Activated B cell treated with CpG ODN at 0.5 μM for 24 hours (primary cell): ENCODE measurements around the gene LCN9. TPM values are rescaled to one million over a fixed set of nuclear protein-coding genes. Genes with fewer than 3 reads are reported as not detected.

Experiments
- ATAC-seq: fragments of 200-7000 bp; cut with Tn5 transposase; one replicate; pipeline ENCODE4 v1.10.0; 2021; ENCODE audit warnings: low read depth, mild to moderate bottlenecking, moderate library complexity
- CTCF ChIA-PET: fragments of 350-600 bp; sonication (Branson Sonifier 250); formaldehyde crosslinking; loops from one replicate; lab custom pipeline; 2021; ENCODE audit warnings: antibody characterized with exemption; lab: Charles Lee
- POLR2A ChIA-PET: fragments of 350-600 bp; sonication (Branson Sonifier 250); formaldehyde crosslinking; loops from one replicate; lab custom pipeline; 2021; ENCODE audit warnings: antibody characterized with exemption; lab: Charles Lee
- DNase-seq: peaks from one replicate; pipeline ENCODE4 v3.0.0; 2022
- H3K27ac Mint-ChIP-seq: one replicate; pipeline ENCODE4 v1.8.0; 2020; ENCODE audit warnings: mixed read lengths
- H3K27me3 Mint-ChIP-seq: one replicate; pipeline ENCODE4 v1.8.0; 2021; ENCODE audit warnings: mixed read lengths
- H3K36me3 Mint-ChIP-seq: one replicate; pipeline ENCODE4 v1.8.0; 2021; ENCODE audit warnings: low read depth, mixed read lengths
- H3K4me1 Mint-ChIP-seq: one replicate; pipeline ENCODE4 v1.8.0; 2021; ENCODE audit warnings: mixed read lengths
- H3K4me3 Mint-ChIP-seq: one replicate; pipeline ENCODE4 v1.8.0; 2020; ENCODE audit warnings: mild to moderate bottlenecking, mixed read lengths
- H3K9me3 Mint-ChIP-seq: one replicate; pipeline ENCODE4 v1.8.0; 2020; ENCODE audit warnings: mixed read lengths
- intact Hi-C: fragments of 100-400 bp; cut with micrococcal nuclease; formaldehyde crosslinking; loops from one replicate; pipeline ENCODE4 v1.15.1; 2024
- total RNA-seq: library from RNA; stranded (reverse); gene quantifications from 2 replicates; pipeline ENCODE4 v1.2.3, GENCODE V29; 2022
- TF ChIP-seq, protein P1 (sequence below): fragments of 200-600 bp; IDR thresholded peaks from one replicate; pipeline ENCODE4 v1.8.0; 2022; ENCODE audit warnings: antibody characterized with exemption, mild to moderate bottlenecking

The LCN9 gene
- total RNA-seq, 1 donor from 2014 or later, result not detected

GRCh38 chr9:135659252-135659651 is 3.9 kb upstream of the LCN9 start:
- H3K27me3 Mint-ChIP-seq, result no peaks in the 10 kb centered on the region
- no peak overlapping the region for H3K27ac Mint-ChIP-seq
- no peak overlapping the region for H3K4me3 Mint-ChIP-seq
- H3K36me3 Mint-ChIP-seq, result no peaks in the 10 kb centered on the region
- ChIA-PET POLR2A (no interaction called here), CTCF (no interaction called here)
- H3K4me1 Mint-ChIP-seq, result no peaks in the 10 kb centered on the region
- TF ChIP-seq, protein P1, sequence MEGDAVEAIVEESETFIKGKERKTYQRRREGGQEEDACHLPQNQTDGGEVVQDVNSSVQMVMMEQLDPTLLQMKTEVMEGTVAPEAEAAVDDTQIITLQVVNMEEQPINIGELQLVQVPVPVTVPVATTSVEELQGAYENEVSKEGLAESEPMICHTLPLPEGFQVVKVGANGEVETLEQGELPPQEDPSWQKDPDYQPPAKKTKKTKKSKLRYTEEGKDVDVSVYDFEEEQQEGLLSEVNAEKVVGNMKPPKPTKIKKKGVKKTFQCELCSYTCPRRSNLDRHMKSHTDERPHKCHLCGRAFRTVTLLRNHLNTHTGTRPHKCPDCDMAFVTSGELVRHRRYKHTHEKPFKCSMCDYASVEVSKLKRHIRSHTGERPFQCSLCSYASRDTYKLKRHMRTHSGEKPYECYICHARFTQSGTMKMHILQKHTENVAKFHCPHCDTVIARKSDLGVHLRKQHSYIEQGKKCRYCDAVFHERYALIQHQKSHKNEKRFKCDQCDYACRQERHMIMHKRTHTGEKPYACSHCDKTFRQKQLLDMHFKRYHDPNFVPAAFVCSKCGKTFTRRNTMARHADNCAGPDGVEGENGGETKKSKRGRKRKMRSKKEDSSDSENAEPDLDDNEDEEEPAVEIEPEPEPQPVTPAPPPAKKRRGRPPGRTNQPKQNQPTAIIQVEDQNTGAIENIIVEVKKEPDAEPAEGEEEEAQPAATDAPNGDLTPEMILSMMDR, result no peak
- DNase-seq (no peak), ATAC-seq (no peak)
- no peaks in the 10 kb centered on the region for H3K9me3 Mint-ChIP-seq
- intact Hi-C loops, result no loop called here

DNA sequence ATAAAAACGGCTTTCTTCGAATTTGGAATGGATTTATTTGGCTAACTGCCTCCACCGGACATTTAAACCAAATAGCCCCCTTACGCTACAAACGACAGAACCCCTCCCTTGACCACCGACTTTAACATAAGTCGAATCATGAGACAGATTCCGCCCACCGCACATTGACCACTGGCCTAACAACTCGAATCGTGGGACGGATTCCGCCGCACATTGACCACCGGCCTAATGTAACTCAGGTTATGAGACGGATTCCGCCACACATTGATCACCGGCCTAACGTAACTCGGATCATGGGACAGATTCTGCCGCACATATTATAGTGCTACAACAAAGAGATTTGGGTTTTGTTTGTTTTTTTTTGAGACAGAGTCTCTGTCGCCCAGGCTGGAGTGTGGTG is 2.7 kb upstream of the LCN9 start:
- no peaks in the 10 kb centered on the region for H3K9me3 Mint-ChIP-seq
- H3K27me3 Mint-ChIP-seq, result no peaks in the 10 kb centered on the region
- ATAC-seq, result no peak

DNA sequence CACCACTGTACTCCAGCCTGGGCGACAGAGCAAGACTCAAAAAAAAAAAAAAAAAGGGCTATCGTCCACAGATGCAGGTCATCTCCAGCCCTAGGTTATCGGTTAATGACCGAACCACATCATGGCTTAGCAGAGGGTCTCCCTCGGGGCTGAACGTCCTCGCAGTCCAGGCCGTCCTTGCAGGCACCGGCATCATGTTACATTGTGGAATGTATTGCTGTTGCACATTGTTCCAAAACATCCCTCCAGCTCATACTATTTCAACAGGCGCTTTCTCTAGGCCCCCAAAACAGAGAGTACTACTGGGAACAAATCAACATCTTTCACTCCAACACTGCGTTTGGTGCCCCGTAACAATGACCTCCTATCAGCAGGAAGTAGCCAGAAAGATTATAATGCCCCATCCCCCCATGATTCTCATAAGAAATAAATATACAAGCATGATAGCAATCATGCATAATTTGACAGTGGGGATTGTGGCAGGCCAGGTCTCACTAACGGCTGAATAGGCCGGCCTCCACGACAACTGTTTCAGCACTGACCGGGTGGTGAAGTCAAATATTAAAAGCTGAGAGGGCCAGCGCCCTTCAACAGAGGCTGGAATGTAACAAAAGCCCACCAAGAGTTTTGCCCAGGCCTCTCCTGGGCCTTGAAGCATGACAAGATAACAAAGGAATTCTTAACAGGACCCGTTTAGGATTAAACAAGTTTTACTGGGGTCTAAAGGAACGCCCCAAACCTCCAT is 1.1 kb upstream of the LCN9 start:
- ChIA-PET CTCF (no interaction called here), POLR2A (no interaction called here)
- TF ChIP-seq, protein P1, result no peak
- Mint-ChIP-seq H3K4me1 (no peaks in the 10 kb centered on the region), H3K36me3 (no peaks in the 10 kb centered on the region), H3K27me3 (no peaks in the 10 kb centered on the region), H3K4me3 (no peak overlapping the region), H3K27ac (no peak overlapping the region), H3K9me3 (no peaks in the 10 kb centered on the region)
- intact Hi-C loops, result no loop called here
- no peak for DNase-seq
- no peak for ATAC-seq

More for the DNA sequence above, 2.7 kb upstream of the LCN9 start:
- ChIA-PET POLR2A (no interaction called here), CTCF (no interaction called here)
- TF ChIP-seq, protein P1, result no peak
- no peaks in the 10 kb centered on the region for H3K36me3 Mint-ChIP-seq
- no peak for DNase-seq
- intact Hi-C loops, result no loop called here
- no peaks in the 10 kb centered on the region for H3K4me1 Mint-ChIP-seq
- no peak overlapping the region for H3K4me3 Mint-ChIP-seq
- no peak overlapping the region for H3K27ac Mint-ChIP-seq

- intact Hi-C loops, result no loop called here
- POLR2A ChIA-PET, result no interaction called here
- Mint-ChIP-seq H3K4me3 (no peak overlapping the region), H3K4me1 (no peaks in the 10 kb centered on the region), H3K36me3 (no peaks in the 10 kb centered on the region), H3K9me3 (no peaks in the 10 kb centered on the region), H3K27me3 (no peaks in the 10 kb centered on the region), H3K27ac (no peak overlapping the region)
- TF ChIP-seq, protein P1, result no peak
- DNase-seq (no peak), ATAC-seq (no peak)
- CTCF ChIA-PET, result no interaction called here
Observed at GRCh38 chr9:135663451-135663770, 302 bp downstream of the LCN9 start.

DNA sequence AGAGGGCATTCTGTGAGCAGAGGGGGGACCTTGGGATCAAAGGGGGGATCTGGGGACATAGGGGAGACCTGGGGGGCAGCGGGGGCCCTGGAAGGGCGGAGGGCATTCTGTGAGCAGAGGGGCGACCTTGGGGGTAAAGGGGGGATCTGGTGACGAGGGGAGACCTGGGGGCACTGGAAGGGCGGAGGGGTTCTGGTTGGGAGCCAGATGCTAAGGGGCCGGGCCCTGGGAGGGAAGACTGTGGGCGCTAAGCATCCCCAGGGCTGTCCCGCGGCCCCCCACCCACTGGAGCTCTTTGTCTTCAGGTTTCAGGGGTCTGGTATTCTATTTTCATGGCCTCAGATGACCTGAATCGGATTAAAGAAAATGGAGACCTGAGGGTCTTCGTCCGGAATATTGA is 748 bp downstream of the LCN9 start:
- intact Hi-C loops, result no loop called here
- Mint-ChIP-seq H3K27ac (no peak overlapping the region), H3K36me3 (no peaks in the 10 kb centered on the region), H3K9me3 (peaks cover under 1% of the 10 kb centered on the region), H3K27me3 (no peaks in the 10 kb centered on the region), H3K4me1 (no peaks in the 10 kb centered on the region), H3K4me3 (no peak overlapping the region)
- TF ChIP-seq, protein P1, result no peak
- ATAC-seq, result no peak
- ChIA-PET CTCF (no interaction called here), POLR2A (no interaction called here)
- no peak for DNase-seq
